ENCODE measurements around the gene NKX2-4.
A peak's percentile ranks its signal among the peaks of the same experiment; 100 is the strongest.

Gene NKX2-4

GRCh38 chr20:21397341-21398108 is at the start of gene NKX2-4:
NKX2-4 (minus strand) TSS chr20:21397526; CDS start chr20:21397399, 127 bp downstream.
- TF ChIP-seq CTCF (IDR thresholded peaks at IDR 0.05), result no peak
- DNase-seq (ENCODE audit: low spot score), result no peak
- Histone ChIP-seq H3K4me3 (peak within 1 kb of the TSS; percentile 57), H3K27ac (no peak within 1 kb of the TSS)

GRCh38 chr20:21437816-21438215 is 40.5 kb upstream of the NKX2-4 start:
- no peak overlapping the region for H3K27ac ChIP-seq
- no peak for DNase-seq (ENCODE audit: low spot score)
- TF ChIP-seq CTCF (IDR thresholded peaks at IDR 0.05), result no peak
- no peak overlapping the region for H3K4me3 ChIP-seq

- no peak overlapping the region for H3K4me3 ChIP-seq
- no peak for DNase-seq (ENCODE audit: low spot score)
- no peak overlapping the region for H3K27ac ChIP-seq
- TF ChIP-seq CTCF (IDR thresholded peaks at IDR 0.05), result no peak
Observed at GRCh38 chr20:21437248-21437647, 39.9 kb upstream of the NKX2-4 start.

- TF ChIP-seq CTCF (IDR thresholded peaks at IDR 0.05), result no peak
- DNase-seq (ENCODE audit: low spot score), result no peak
- Histone ChIP-seq H3K27ac (no peak overlapping the region), H3K4me3 (no peak overlapping the region)
Observed at GRCh38 chr20:21436205-21436604, 38.9 kb upstream of the NKX2-4 start.

GRCh38 chr20:21435576-21435975 is 38.2 kb upstream of the NKX2-4 start:
- DNase-seq (ENCODE audit: low spot score), result no peak
- no peak overlapping the region for H3K27ac ChIP-seq
- no peak for TF ChIP-seq CTCF (IDR thresholded peaks at IDR 0.05)
- no peak overlapping the region for H3K4me3 ChIP-seq

- DNase-seq (ENCODE audit: low spot score), result no peak
- H3K27ac ChIP-seq, result no peak overlapping the region
- TF ChIP-seq CTCF (IDR thresholded peaks at IDR 0.05), result no peak
- H3K4me3 ChIP-seq, result no peak overlapping the region
Observed at GRCh38 chr20:21433329-21433890, 36.1 kb upstream of the NKX2-4 start.

GRCh38 chr20:21432911-21433310 is 35.6 kb upstream of the NKX2-4 start:
- no peak overlapping the region for H3K27ac ChIP-seq
- TF ChIP-seq CTCF (IDR thresholded peaks at IDR 0.05), result no peak
- H3K4me3 ChIP-seq, result no peak overlapping the region
- DNase-seq (ENCODE audit: low spot score), result no peak

All from coronary artery (tissue), 2 donors.